Heart left ventricle (tissue), 13 donors: ENCODE results near the gene TRPM3.

ENCODE experiments used
- CTCF ChIP-seq, 12 donors: fragments of 200-600 bp; sonication (generic) in 4 of 12; IDR thresholded peaks; one replicate each; pipeline versions ENCODE4 v1.5.0 to v1.8.0; 2018 to 2022; ENCODE audit warnings: antibody characterized with exemption in 12 of 12, mild to moderate bottlenecking in 5 of 12
- POLR2A ChIP-seq, 2 donors: fragments of 450-650 bp; IDR thresholded peaks; one replicate each; pipeline ENCODE4 v1.6.1; 2017; ENCODE audit warnings: antibody characterized with exemption in 2 of 2, mild to moderate bottlenecking in 2 of 2, moderate library complexity in 2 of 2
- donor health status: ischemic (EF 13 %, LVEDD 7.1; RV severe dilation, severe dysfunction).
- donor health status: DM: no; HTN: yes; CAD: no.
- donor health status: DM: no; HTN: no; CAD: no.
- donor health status: ischemic (EF 25% LVEDD 6.9; RV normal size, moderate dysfunction).
- donor health status: ischemic (EF 25% LVEDD 5.7; RV mildly dilated, moderate dysfunction).
- donor health status: ischemic (EF 35%, LVEDD 5.7; RV mildly dilated, moderate dysfunction).
- donor health status: nonischemic (EF 11% LVEDD 7.7; RV severe dilation, severe dysfunction).
- donor health status: DM: yes; HTN: yes; CAD: no.
- donor health status: PGD.
- donor health status: ischemic (EF 29% LVEDD 5.4; RV normal size, mild dysfunction).
- donor health status: nonischemic (EF 23%, LVEDD 6.1; RV moderate dilation, normal function).

- TF ChIP-seq CTCF (IDR thresholded peaks at IDR 0.05), result no peak
- TF ChIP-seq POLR2A (IDR thresholded peaks at IDR 0.05), result no peak
Observed at GRCh38 chr9:70578720-70579119, 542.7 kb downstream of the TRPM3 start.
